ENCODE measurements around the gene OXSR1.

DNA sequence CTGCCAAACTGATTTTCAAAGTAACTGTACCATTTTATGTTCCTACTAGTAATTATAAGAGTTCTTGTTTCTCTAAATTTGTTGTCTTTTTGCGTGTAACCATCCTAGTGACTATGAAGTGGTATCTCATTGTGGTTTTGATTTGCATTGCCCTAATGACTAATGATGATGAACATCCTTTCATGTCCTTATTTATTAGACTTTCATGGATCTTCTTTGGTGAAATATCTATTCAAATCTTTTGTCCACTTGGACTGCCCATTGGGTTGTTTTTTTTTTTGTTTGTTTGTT lies 3.6 kb downstream of the OXSR1 start:
- TF ChIP-seq, protein P1, sequence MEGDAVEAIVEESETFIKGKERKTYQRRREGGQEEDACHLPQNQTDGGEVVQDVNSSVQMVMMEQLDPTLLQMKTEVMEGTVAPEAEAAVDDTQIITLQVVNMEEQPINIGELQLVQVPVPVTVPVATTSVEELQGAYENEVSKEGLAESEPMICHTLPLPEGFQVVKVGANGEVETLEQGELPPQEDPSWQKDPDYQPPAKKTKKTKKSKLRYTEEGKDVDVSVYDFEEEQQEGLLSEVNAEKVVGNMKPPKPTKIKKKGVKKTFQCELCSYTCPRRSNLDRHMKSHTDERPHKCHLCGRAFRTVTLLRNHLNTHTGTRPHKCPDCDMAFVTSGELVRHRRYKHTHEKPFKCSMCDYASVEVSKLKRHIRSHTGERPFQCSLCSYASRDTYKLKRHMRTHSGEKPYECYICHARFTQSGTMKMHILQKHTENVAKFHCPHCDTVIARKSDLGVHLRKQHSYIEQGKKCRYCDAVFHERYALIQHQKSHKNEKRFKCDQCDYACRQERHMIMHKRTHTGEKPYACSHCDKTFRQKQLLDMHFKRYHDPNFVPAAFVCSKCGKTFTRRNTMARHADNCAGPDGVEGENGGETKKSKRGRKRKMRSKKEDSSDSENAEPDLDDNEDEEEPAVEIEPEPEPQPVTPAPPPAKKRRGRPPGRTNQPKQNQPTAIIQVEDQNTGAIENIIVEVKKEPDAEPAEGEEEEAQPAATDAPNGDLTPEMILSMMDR (IDR thresholded peaks at IDR 0.05; ENCODE audit: low read depth, low read length): no peak
- TF ChIP-seq POLR2A (IDR thresholded peaks at IDR 0.05; ENCODE audit: extremely low read depth, insufficient read length): no peak
